Astrocyte (in vitro differentiated cells and primary cell): ENCODE data around the gene SHROOM3.

Experiments
- CTCF ChIP-seq: IDR thresholded peaks from 2 replicates; pipeline ENCODE4 v1.5.1; 2011; ENCODE audit warnings: low read depth, mild to moderate bottlenecking, inconsistent platforms, low read length, moderate library complexity; ENCODE audit not compliant: insufficient read depth
- EZH2 ChIP-seq: IDR thresholded peaks from 2 replicates; pipeline ENCODE4 v1.6.1; 2012; ENCODE audit warnings: mild to moderate bottlenecking, low read length, inconsistent platforms; ENCODE audit not compliant: insufficient read depth

- no peak for TF ChIP-seq CTCF
- no peak for TF ChIP-seq EZH2
Observed at GRCh38 chr4:76831711-76832373, 396.8 kb downstream of the SHROOM3 start.
